22Rv1 (cell line): ENCODE measurements around the gene PHOX2A.
"Not testable (repeated sequence)": the region's sequence is repeated elsewhere in the genome, so short reads cannot be mapped to it uniquely, and the experiment has no call there.

Experiments
- H3K27ac ChIP-seq: fragments of 450-650 bp; 2 replicates; pipeline ENCODE4 v1.5.1; 2017
- CTCF ChIP-seq: fragments of 450-650 bp; IDR thresholded peaks from 2 replicates; pipeline ENCODE4 v1.5.1; 2017; ENCODE audit warnings: mild to moderate bottlenecking
- ZFX ChIP-seq: fragments of 450-650 bp; IDR thresholded peaks from 2 replicates; pipeline ENCODE4 v1.6.1; 2017; ENCODE audit warnings: antibody characterized with exemption, borderline replicate concordance

PHOX2A gene

GRCh38 chr11:72244060-72244360 is at the start of gene PHOX2A:
Gene PHOX2A (minus strand): TSS chr11:72244176. CDS start chr11:72244004, 172 bp downstream.
- no peak within 1 kb of the TSS for H3K27ac ChIP-seq
- no peak for TF ChIP-seq ZFX
- TF ChIP-seq CTCF, result no peak

- TF ChIP-seq CTCF (no peak), ZFX (no peak)
- H3K27ac ChIP-seq, result no peak overlapping the region
Measured at GRCh38 chr11:72293391-72293790, 49.4 kb upstream of the PHOX2A start.

GRCh38 chr11:72292106-72292785 is 48.3 kb upstream of the PHOX2A start:
- no peak overlapping the region for H3K27ac ChIP-seq
- TF ChIP-seq ZFX (no peak), CTCF (no peak)

- not testable (repeated sequence) for H3K27ac ChIP-seq
- peak; percentile 73 for TF ChIP-seq CTCF
Measured at GRCh38 chr11:72290741-72291140, 46.8 kb upstream of the PHOX2A start.

GRCh38 chr11:72287293-72287692 is 43.3 kb upstream of the PHOX2A start:
- TF ChIP-seq CTCF, result no peak
- TF ChIP-seq ZFX, result no peak
- H3K27ac ChIP-seq, result no peak overlapping the region

- H3K27ac ChIP-seq, result no peak overlapping the region
- TF ChIP-seq CTCF (no peak), ZFX (no peak)
Measured at GRCh38 chr11:72283947-72284346, 40.0 kb upstream of the PHOX2A start.

GRCh38 chr11:72280726-72281315 is 36.8 kb upstream of the PHOX2A start:
- no peak overlapping the region for H3K27ac ChIP-seq
- TF ChIP-seq CTCF (no peak), ZFX (no peak)
